CD4-positive, alpha-beta T cell (primary cell): ENCODE data around the gene RCN2. TPM values are rescaled to one million over a fixed set of nuclear protein-coding genes. Genes with fewer than 3 reads are reported as not detected.
A peak's percentile ranks its signal among the peaks of the same experiment; 100 is the strongest.

Source experiments
- ATAC-seq: fragments of 200-7000 bp; cut with Tn5 transposase; one replicate; pipeline ENCODE4 v1.10.0; 2022; ENCODE audit warnings: mild to moderate bottlenecking; ENCODE audit not compliant: poor library complexity
- CTCF ChIA-PET: fragments of 350-600 bp; sonication (Branson Sonifier 250); formaldehyde crosslinking; loops from one replicate; lab custom pipeline; 2021; ENCODE audit warnings: antibody characterized with exemption, inconsistent platforms; lab: Charles Lee
- POLR2A ChIA-PET: fragments of 350-600 bp; sonication (Branson Sonifier 250); formaldehyde crosslinking; loops from one replicate; lab custom pipeline; 2021; ENCODE audit warnings: antibody characterized with exemption, inconsistent platforms; lab: Charles Lee
- DNase-seq, 14 experiments: peaks; one replicate each; pipeline ENCODE4 v3.0.0-alpha.2; 2013 to 2020; ENCODE audit warnings: mixed read lengths in 2 of 14
- H3K27ac ChIP-seq, 2 donors: one replicate each; pipeline versions ENCODE4 v1.5.1 to v1.7.0; 2013; ENCODE audit warnings: low read length in 2 of 2, low read depth in 1 of 2, mild to moderate bottlenecking in 1 of 2
- H3K27me3 ChIP-seq, 2 experiments: 1 replicate in 1 of 2; 2 replicates in 1 of 2; pipeline versions ENCODE4 v1.6.1 to v1.7.0; 2013; ENCODE audit warnings: low read length in 2 of 2, control low read depth in 1 of 2, mild to moderate bottlenecking in 1 of 2, moderate library complexity in 1 of 2; ENCODE audit not compliant: insufficient read depth in 2 of 2, control insufficient read depth in 1 of 2
- H3K36me3 ChIP-seq: one replicate; pipeline ENCODE4 v1.6.1; 2013; ENCODE audit warnings: low read length, control low read depth; ENCODE audit not compliant: insufficient read depth
- H3K4me1 ChIP-seq: one replicate; pipeline ENCODE4 v1.6.1; 2013; ENCODE audit warnings: low read length, control low read depth; ENCODE audit not compliant: insufficient read depth
- H3K4me3 ChIP-seq: one replicate; pipeline ENCODE4 v1.5.1; 2013; ENCODE audit warnings: mild to moderate bottlenecking, low read length, moderate library complexity
- H3K9me3 ChIP-seq, 2 experiments: 1 replicate in 1 of 2; 2 replicates in 1 of 2; pipeline versions ENCODE4 v1.6.1 to v1.7.0; 2013; ENCODE audit warnings: low read length in 2 of 2, mild to moderate bottlenecking in 2 of 2, control low read depth in 1 of 2, moderate library complexity in 1 of 2; ENCODE audit not compliant: control insufficient read depth in 1 of 2, insufficient read depth in 1 of 2
- H3K27ac Mint-ChIP-seq: one replicate; pipeline ENCODE4 v1.8.0; 2020; ENCODE audit warnings: mixed read lengths
- H3K27me3 Mint-ChIP-seq: one replicate; pipeline ENCODE4 v1.8.0; 2021; ENCODE audit warnings: mixed read lengths
- H3K36me3 Mint-ChIP-seq: one replicate; pipeline ENCODE4 v1.8.0; 2021; ENCODE audit warnings: low read depth, mixed read lengths
- H3K4me1 Mint-ChIP-seq: one replicate; pipeline ENCODE4 v1.8.0; 2021; ENCODE audit warnings: low read depth, mixed read lengths
- H3K4me3 Mint-ChIP-seq: one replicate; pipeline ENCODE4 v1.8.0; 2020; ENCODE audit warnings: mild to moderate bottlenecking, mixed read lengths
- H3K9me3 Mint-ChIP-seq: one replicate; pipeline ENCODE4 v1.8.0; 2020; ENCODE audit warnings: mixed read lengths
- intact Hi-C, 2 experiments: fragments of 100-400 bp; cut with DNase I in 1 of 2; cut with micrococcal nuclease in 1 of 2; formaldehyde crosslinking; loops; one replicate each; pipeline versions ENCODE4 v1.15.1 to v1.9.0; 2023 to 2025; cut with DNase I, micrococcal nuclease
- total RNA-seq, 174 experiments: library from RNA in 2 of 174; stranded (reverse) in 2 of 174; gene quantifications; one replicate each; pipeline ENCODE4 v1.2.3 and lab custom pipeline; 2021 to 2026
- TF ChIP-seq, protein P1 (sequence below): fragments of 200-600 bp; IDR thresholded peaks from one replicate; pipeline ENCODE4 v1.8.0; 2022; ENCODE audit warnings: antibody characterized with exemption, mild to moderate bottlenecking

RCN2 gene
- total RNA-seq, 2 experiments from 2014 or later: 18.1 to 19.1 TPM

- H3K4me1 Mint-ChIP-seq: peaks cover 31% of the 10 kb centered on the region
- POLR2A ChIA-PET: interaction anchor here (1.0 to 2.6 kb wide), 9 partner anchors 23 to 516 kb away, joined by 3 to 51 read pairs (median 3); partner anchors contain the start of genes HMG20A, PSTPIP1 and RCN2
- TF ChIP-seq, protein P1, sequence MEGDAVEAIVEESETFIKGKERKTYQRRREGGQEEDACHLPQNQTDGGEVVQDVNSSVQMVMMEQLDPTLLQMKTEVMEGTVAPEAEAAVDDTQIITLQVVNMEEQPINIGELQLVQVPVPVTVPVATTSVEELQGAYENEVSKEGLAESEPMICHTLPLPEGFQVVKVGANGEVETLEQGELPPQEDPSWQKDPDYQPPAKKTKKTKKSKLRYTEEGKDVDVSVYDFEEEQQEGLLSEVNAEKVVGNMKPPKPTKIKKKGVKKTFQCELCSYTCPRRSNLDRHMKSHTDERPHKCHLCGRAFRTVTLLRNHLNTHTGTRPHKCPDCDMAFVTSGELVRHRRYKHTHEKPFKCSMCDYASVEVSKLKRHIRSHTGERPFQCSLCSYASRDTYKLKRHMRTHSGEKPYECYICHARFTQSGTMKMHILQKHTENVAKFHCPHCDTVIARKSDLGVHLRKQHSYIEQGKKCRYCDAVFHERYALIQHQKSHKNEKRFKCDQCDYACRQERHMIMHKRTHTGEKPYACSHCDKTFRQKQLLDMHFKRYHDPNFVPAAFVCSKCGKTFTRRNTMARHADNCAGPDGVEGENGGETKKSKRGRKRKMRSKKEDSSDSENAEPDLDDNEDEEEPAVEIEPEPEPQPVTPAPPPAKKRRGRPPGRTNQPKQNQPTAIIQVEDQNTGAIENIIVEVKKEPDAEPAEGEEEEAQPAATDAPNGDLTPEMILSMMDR: no peak
- peak within 1 kb of the TSS; percentile 95 for H3K27ac Mint-ChIP-seq
- peak within 1 kb of the TSS; percentile 96 for H3K4me3 Mint-ChIP-seq
- H3K9me3 Mint-ChIP-seq: no peaks in the 10 kb centered on the region
- Histone ChIP-seq H3K36me3 (no peaks in the 10 kb centered on the region), H3K9me3 (no peaks in the 10 kb centered on the region), H3K27ac (peak within 1 kb of the TSS; percentile 60 to 75), H3K4me1 (peaks cover 25% of the 10 kb centered on the region), H3K27me3 (no peaks in the 10 kb centered on the region), H3K4me3 (peak within 1 kb of the TSS; percentile 83)
- H3K36me3 Mint-ChIP-seq: peaks cover 7% of the 10 kb centered on the region
- CTCF ChIA-PET: interaction anchor here (0.7 to 1.2 kb wide), 3 partner anchors 37 to 117 kb away, joined by 3 read pairs; no protein-coding TSS in a partner anchor
- DNase-seq (peak; percentile 77 to 96 (median 90)), ATAC-seq (peak; percentile 89)
- intact Hi-C loops: loop anchor here (1.0 to 5.0 kb wide), 4 partner anchors 26 to 166 kb away; partner anchors contain the start of genes RCN2 (in 2 of the 2) and TSPAN3 (in 1 of the 2)
- no peaks in the 10 kb centered on the region for H3K27me3 Mint-ChIP-seq
These were observed 26.3 kb upstream of the RCN2 start, which contains the start of gene SCAPER for GRCh38 chr15:76905013-76905839. Gene SCAPER, minus strand, starts transcription at chr15:76905340. Its CDS starts 21,523 bp downstream, at chr15:76883817.

DNA sequence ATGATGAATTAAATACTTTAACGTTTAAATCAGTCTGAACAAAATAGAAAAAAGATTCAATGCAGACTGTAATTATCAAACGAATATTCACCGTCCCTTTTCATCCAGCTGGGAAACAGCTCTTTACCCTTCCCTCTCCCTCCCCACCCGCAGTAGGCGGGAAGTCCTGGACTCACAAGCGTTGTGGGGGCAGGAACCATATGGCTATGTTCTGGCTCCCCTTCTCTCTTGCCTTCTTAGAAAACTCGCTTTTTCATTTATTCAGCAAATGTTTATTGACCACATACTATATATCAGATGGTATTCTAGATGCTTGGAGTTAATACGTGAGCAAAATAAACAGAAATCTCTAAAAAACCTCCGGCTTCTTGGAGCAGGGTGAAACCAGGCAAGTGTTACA lies 25.7 kb upstream of the RCN2 start:
- POLR2A ChIA-PET: interaction anchor here (0.6 to 2.6 kb wide), 10 partner anchors 22 to 515 kb away, joined by 3 to 51 read pairs (median 3); partner anchors contain the start of genes HMG20A, PSTPIP1 and RCN2
- Mint-ChIP-seq H3K27ac (peak overlapping the region; percentile 95), H3K27me3 (no peaks in the 10 kb centered on the region), H3K4me1 (peaks cover 31% of the 10 kb centered on the region), H3K9me3 (no peaks in the 10 kb centered on the region), H3K4me3 (peak overlapping the region; percentile 96), H3K36me3 (peaks cover 7% of the 10 kb centered on the region)
- Histone ChIP-seq H3K27ac (peak overlapping the region; percentile 57 to 75), H3K4me3 (peak overlapping the region; percentile 83), H3K4me1 (peaks cover 25% of the 10 kb centered on the region), H3K36me3 (no peaks in the 10 kb centered on the region), H3K27me3 (no peaks in the 10 kb centered on the region), H3K9me3 (no peaks in the 10 kb centered on the region)
- TF ChIP-seq, protein P1: no peak
- CTCF ChIA-PET: interaction anchor here (0.7 to 1.2 kb wide), 3 partner anchors 36 to 116 kb away, joined by 3 read pairs; no protein-coding TSS in a partner anchor
- DNase-seq: no peak
- ATAC-seq: no peak
- intact Hi-C loops: loop anchor here (1.0 to 5.0 kb wide), 4 partner anchors 25 to 165 kb away; partner anchors contain the start of genes RCN2 (in 2 of the 2) and TSPAN3 (in 1 of the 2)

DNA sequence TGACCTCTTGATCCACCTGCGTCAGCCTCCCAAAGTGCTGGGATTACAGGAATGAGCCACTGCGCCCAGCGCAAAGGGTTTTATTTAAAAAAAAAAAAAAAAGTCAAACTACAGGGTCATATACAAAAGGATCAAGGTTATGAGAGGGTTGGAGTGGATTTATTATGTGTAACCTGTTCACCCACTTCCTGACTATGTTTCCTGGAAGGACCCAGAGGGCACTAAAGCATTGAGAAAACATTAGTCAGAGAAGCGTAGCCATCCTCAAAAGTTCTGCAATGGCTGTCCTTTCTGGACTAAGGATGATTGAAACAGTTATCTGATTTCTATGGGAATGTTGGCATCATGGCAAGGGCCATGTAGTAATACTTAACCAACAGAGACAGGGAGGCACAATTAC lies 19.1 kb upstream of the RCN2 start:
- POLR2A ChIA-PET: no interaction called here
- Histone ChIP-seq H3K27me3 (peaks cover 0 to 2% of the 10 kb centered on the region in 2 experiments), H3K36me3 (no peaks in the 10 kb centered on the region), H3K27ac (no peak overlapping the region), H3K9me3 (no peaks in the 10 kb centered on the region), H3K4me1 (no peaks in the 10 kb centered on the region), H3K4me3 (no peak overlapping the region)
- Mint-ChIP-seq H3K4me1 (no peaks in the 10 kb centered on the region), H3K27ac (no peak overlapping the region), H3K27me3 (peaks cover 12% of the 10 kb centered on the region), H3K4me3 (no peak overlapping the region), H3K36me3 (no peaks in the 10 kb centered on the region), H3K9me3 (no peaks in the 10 kb centered on the region)
- intact Hi-C loops: no loop called here
- TF ChIP-seq, protein P1: no peak
- CTCF ChIA-PET: no interaction called here
- ATAC-seq (no peak), DNase-seq (no peak)
